ENCODE measurements around the gene FGF3. TPM values are rescaled to one million over a fixed set of nuclear protein-coding genes. Genes with fewer than 3 reads are reported as not detected.

The FGF3 gene
- polyA plus RNA-seq, 3 donors, result not detected

GRCh38 chr11:69800278-69800677, 18.9 kb downstream of the FGF3 start:
- Histone ChIP-seq H3K79me2 (ENCODE audit: insufficient read depth, low read length) (no peaks in the 10 kb centered on the region), H2AFZ (ENCODE audit: insufficient read depth, low read depth, low read length, poor library complexity, severe bottlenecking) (no peak overlapping the region), H3K4me2 (replicated peaks; ENCODE audit: extremely low read depth, low read length, poor library complexity, severe bottlenecking) (no peak overlapping the region), H3K9ac (ENCODE audit: insufficient read depth, low read length, poor library complexity, severe bottlenecking) (no peak overlapping the region), H3K4me3 (replicated peaks in 1 of 3; ENCODE audit: low read depth in 2 of 3, low read length in 3 of 3) (no peak overlapping the region), H3K27me3 (ENCODE audit: control insufficient read depth in 2 of 2, insufficient read depth in 2 of 2, low read length in 2 of 2) (no peaks in the 10 kb centered on the region), H3K9me3 (replicated peaks in 1 of 2; ENCODE audit: control insufficient read depth in 1 of 2, insufficient read depth in 1 of 2, low read length in 2 of 2) (peaks cover 5 to 7% of the 10 kb centered on the region in 2 donors), H3K27ac (ENCODE audit: low read depth in 1 of 2, low read length in 2 of 2) (no peak overlapping the region), H3K4me1 (ENCODE audit: control insufficient read depth in 1 of 2, insufficient read depth in 2 of 2, low read length in 2 of 2) (no peaks in the 10 kb centered on the region), H3K36me3 (replicated peaks in 1 of 2; ENCODE audit: control insufficient read depth in 1 of 2, insufficient read depth in 2 of 2, low read length in 2 of 2) (no peaks in the 10 kb centered on the region), H4K20me1 (ENCODE audit: insufficient read depth, low read length) (no peaks in the 10 kb centered on the region)
- no peak for TF ChIP-seq CTCF (IDR thresholded peaks at IDR 0.05)
- H3K27ac Mint-ChIP-seq, result no peak overlapping the region
- H3K4me3 Mint-ChIP-seq, result no peak overlapping the region
- H3K9me3 Mint-ChIP-seq, result peaks cover 2 to 7% (median 3%) of the 10 kb centered on the region in 7 donors
- H3K36me3 Mint-ChIP-seq, result no peaks in the 10 kb centered on the region
- no peak for DNase-seq
- no peaks in the 10 kb centered on the region for H3K4me1 Mint-ChIP-seq
- H3K27me3 Mint-ChIP-seq (ENCODE audit: low read depth in 3 of 3), result peaks cover 2 to 5% (median 5%) of the 10 kb centered on the region in 3 donors
- WGBS (ENCODE audit: insufficient coverage), result 80% methylated on average over 2 of the region's 5 CpGs
- intact Hi-C loops (cut with micrococcal nuclease), result loop anchor here in 1 of 2 donors (10.0 kb wide), 1 partner anchor 55 kb away; no protein-coding TSS in a partner anchor

GRCh38 chr11:69799582-69799981, 19.6 kb downstream of the FGF3 start:
- Mint-ChIP-seq H3K4me1 (no peaks in the 10 kb centered on the region), H3K9me3 (peaks cover 2 to 7% (median 3%) of the 10 kb centered on the region in 7 donors), H3K27me3 (ENCODE audit: low read depth in 3 of 3) (peaks cover 2 to 5% (median 5%) of the 10 kb centered on the region in 3 donors), H3K4me3 (no peak overlapping the region), H3K36me3 (no peaks in the 10 kb centered on the region), H3K27ac (no peak overlapping the region)
- no peak overlapping the region for H2AFZ ChIP-seq (ENCODE audit: insufficient read depth, low read depth, low read length, poor library complexity, severe bottlenecking)
- TF ChIP-seq CTCF (IDR thresholded peaks at IDR 0.05), result no peak
- H3K27ac ChIP-seq (ENCODE audit: low read depth in 1 of 2, low read length in 2 of 2), result no peak overlapping the region
- H3K27me3 ChIP-seq (ENCODE audit: control insufficient read depth in 2 of 2, insufficient read depth in 2 of 2, low read length in 2 of 2), result no peaks in the 10 kb centered on the region
- DNase-seq, result no peak
- no peak overlapping the region for H3K4me3 ChIP-seq (replicated peaks in 1 of 3; ENCODE audit: low read depth in 2 of 3, low read length in 3 of 3)
- H3K4me1 ChIP-seq (ENCODE audit: control insufficient read depth in 1 of 2, insufficient read depth in 2 of 2, low read length in 2 of 2), result no peaks in the 10 kb centered on the region
- H4K20me1 ChIP-seq (ENCODE audit: insufficient read depth, low read length), result no peaks in the 10 kb centered on the region
- no peaks in the 10 kb centered on the region for H3K79me2 ChIP-seq (ENCODE audit: insufficient read depth, low read length)
- no peak overlapping the region for H3K4me2 ChIP-seq (replicated peaks; ENCODE audit: extremely low read depth, low read length, poor library complexity, severe bottlenecking)
- H3K36me3 ChIP-seq (replicated peaks in 1 of 2; ENCODE audit: control insufficient read depth in 1 of 2, insufficient read depth in 2 of 2, low read length in 2 of 2), result no peaks in the 10 kb centered on the region
- no peak overlapping the region for H3K9ac ChIP-seq (ENCODE audit: insufficient read depth, low read length, poor library complexity, severe bottlenecking)
- intact Hi-C loops (cut with micrococcal nuclease), result no loop called here
- peaks cover 5 to 7% of the 10 kb centered on the region in 2 donors for H3K9me3 ChIP-seq (replicated peaks in 1 of 2; ENCODE audit: control insufficient read depth in 1 of 2, insufficient read depth in 1 of 2, low read length in 2 of 2)
- WGBS (ENCODE audit: insufficient coverage), result no CpG with 5 or more reads among the region's 3 CpGs
